ENCODE measurements around the gene SNX13.

GRCh38 chr7:17745610-17746009, 194.7 kb downstream of the SNX13 start:
- TF ChIP-seq, protein P1, sequence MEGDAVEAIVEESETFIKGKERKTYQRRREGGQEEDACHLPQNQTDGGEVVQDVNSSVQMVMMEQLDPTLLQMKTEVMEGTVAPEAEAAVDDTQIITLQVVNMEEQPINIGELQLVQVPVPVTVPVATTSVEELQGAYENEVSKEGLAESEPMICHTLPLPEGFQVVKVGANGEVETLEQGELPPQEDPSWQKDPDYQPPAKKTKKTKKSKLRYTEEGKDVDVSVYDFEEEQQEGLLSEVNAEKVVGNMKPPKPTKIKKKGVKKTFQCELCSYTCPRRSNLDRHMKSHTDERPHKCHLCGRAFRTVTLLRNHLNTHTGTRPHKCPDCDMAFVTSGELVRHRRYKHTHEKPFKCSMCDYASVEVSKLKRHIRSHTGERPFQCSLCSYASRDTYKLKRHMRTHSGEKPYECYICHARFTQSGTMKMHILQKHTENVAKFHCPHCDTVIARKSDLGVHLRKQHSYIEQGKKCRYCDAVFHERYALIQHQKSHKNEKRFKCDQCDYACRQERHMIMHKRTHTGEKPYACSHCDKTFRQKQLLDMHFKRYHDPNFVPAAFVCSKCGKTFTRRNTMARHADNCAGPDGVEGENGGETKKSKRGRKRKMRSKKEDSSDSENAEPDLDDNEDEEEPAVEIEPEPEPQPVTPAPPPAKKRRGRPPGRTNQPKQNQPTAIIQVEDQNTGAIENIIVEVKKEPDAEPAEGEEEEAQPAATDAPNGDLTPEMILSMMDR (IDR thresholded peaks at IDR 0.05; ENCODE audit: low read depth, low read length) = no peak
- no peak for TF ChIP-seq MYC (IDR thresholded peaks at IDR 0.05; ENCODE audit: low read depth, low read length)
